ENCODE measurements around the gene FAM89B.

The FAM89B gene

GRCh38 chr11:65538915-65539743 is 33.2 kb upstream of the FAM89B start:
- no peaks in the 10 kb centered on the region for H4K20me1 ChIP-seq (ENCODE audit: insufficient read depth, low read length)
- no peaks in the 10 kb centered on the region for H3K9me2 ChIP-seq (replicated peaks; ENCODE audit: insufficient read depth, low read length)
- peaks cover 15% of the 10 kb centered on the region for H3K4me1 ChIP-seq (ENCODE audit: low read length)
- peak overlapping the region; percentile 86; the same call in 1 of the 2 replicates for H3K4me2 ChIP-seq (ENCODE audit: low read depth, low read length)
- no peaks in the 10 kb centered on the region for H3K9me3 ChIP-seq (replicated peaks; ENCODE audit: insufficient read depth, low read length)
- H3K79me2 ChIP-seq (ENCODE audit: low read length) = 0 out of 2 replicates have a peak, but pooled peaks cover 3% of the 10 kb centered on the region
- TF ChIP-seq EZH2phosphoT487 (IDR thresholded peaks at IDR 0.05; ENCODE audit: low read length) (no peak), EZH2 (optimal IDR thresholded peaks at IDR 0.05; ENCODE audit: low read depth, low read length) (no peak)
- TF ChIP-seq, protein P1, sequence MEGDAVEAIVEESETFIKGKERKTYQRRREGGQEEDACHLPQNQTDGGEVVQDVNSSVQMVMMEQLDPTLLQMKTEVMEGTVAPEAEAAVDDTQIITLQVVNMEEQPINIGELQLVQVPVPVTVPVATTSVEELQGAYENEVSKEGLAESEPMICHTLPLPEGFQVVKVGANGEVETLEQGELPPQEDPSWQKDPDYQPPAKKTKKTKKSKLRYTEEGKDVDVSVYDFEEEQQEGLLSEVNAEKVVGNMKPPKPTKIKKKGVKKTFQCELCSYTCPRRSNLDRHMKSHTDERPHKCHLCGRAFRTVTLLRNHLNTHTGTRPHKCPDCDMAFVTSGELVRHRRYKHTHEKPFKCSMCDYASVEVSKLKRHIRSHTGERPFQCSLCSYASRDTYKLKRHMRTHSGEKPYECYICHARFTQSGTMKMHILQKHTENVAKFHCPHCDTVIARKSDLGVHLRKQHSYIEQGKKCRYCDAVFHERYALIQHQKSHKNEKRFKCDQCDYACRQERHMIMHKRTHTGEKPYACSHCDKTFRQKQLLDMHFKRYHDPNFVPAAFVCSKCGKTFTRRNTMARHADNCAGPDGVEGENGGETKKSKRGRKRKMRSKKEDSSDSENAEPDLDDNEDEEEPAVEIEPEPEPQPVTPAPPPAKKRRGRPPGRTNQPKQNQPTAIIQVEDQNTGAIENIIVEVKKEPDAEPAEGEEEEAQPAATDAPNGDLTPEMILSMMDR (IDR thresholded peaks at IDR 0.05; ENCODE audit: low read length) = no peak
- H2AFZ ChIP-seq (ENCODE audit: low read length) = peak overlapping the region; percentile 51; the same call in 1 of the 2 replicates
- no peaks in the 10 kb centered on the region for H3K27me3 ChIP-seq (replicated peaks; ENCODE audit: insufficient read depth, low read length)
- peaks cover 27% of the 10 kb centered on the region for H3F3A ChIP-seq (ENCODE audit: insufficient read depth, low read length)
- H3K4me3 ChIP-seq (ENCODE audit: low read length) = peak overlapping the region; percentile 70
- H3K36me3 ChIP-seq (replicated peaks; ENCODE audit: insufficient read depth, low read length) = no peaks in the 10 kb centered on the region; the same call in 1 of the 2 replicates
- H3K9ac ChIP-seq (ENCODE audit: low read length) = no peak overlapping the region
- H3K27ac ChIP-seq (ENCODE audit: low read length) = peak overlapping the region; percentile 76; the same call in 1 of the 2 replicates
- DNase-seq = no peak

GRCh38 chr11:65539744-65540289 is 32.5 kb upstream of the FAM89B start:
- no peaks in the 10 kb centered on the region for H3K27me3 ChIP-seq (replicated peaks; ENCODE audit: insufficient read depth, low read length)
- peak overlapping the region; percentile 49 for H3K9ac ChIP-seq (ENCODE audit: low read length)
- peak overlapping the region; percentile 70 for H3K4me3 ChIP-seq (ENCODE audit: low read length)
- peaks cover 15% of the 10 kb centered on the region for H3K4me1 ChIP-seq (ENCODE audit: low read length)
- H4K20me1 ChIP-seq (ENCODE audit: insufficient read depth, low read length) = no peaks in the 10 kb centered on the region
- H3K9me3 ChIP-seq (replicated peaks; ENCODE audit: insufficient read depth, low read length) = no peaks in the 10 kb centered on the region
- H3K27ac ChIP-seq (ENCODE audit: low read length) = peak overlapping the region; percentile 76; the same call in 1 of the 2 replicates
- TF ChIP-seq EZH2 (optimal IDR thresholded peaks at IDR 0.05; ENCODE audit: low read depth, low read length) (no peak), EZH2phosphoT487 (IDR thresholded peaks at IDR 0.05; ENCODE audit: low read length) (no peak)
- TF ChIP-seq, protein P1 (IDR thresholded peaks at IDR 0.05; ENCODE audit: low read length) = no peak
- H3K79me2 ChIP-seq (ENCODE audit: low read length) = 0 out of 2 replicates have a peak, but pooled peaks cover 3% of the 10 kb centered on the region
- peak overlapping the region; percentile 51 for H2AFZ ChIP-seq (ENCODE audit: low read length)
- H3K9me2 ChIP-seq (replicated peaks; ENCODE audit: insufficient read depth, low read length) = no peaks in the 10 kb centered on the region
- no peaks in the 10 kb centered on the region; the same call in 1 of the 2 replicates for H3K36me3 ChIP-seq (replicated peaks; ENCODE audit: insufficient read depth, low read length)
- peaks cover 27% of the 10 kb centered on the region for H3F3A ChIP-seq (ENCODE audit: insufficient read depth, low read length)
- peak; percentile 89 for DNase-seq
- peak overlapping the region; percentile 86; the same call in 1 of the 2 replicates for H3K4me2 ChIP-seq (ENCODE audit: low read depth, low read length)

GRCh38 chr11:65540290-65541092 is 31.8 kb upstream of the FAM89B start:
- Histone ChIP-seq H3K4me3 (ENCODE audit: low read length) (peak overlapping the region; percentile 70), H3K4me1 (ENCODE audit: low read length) (peaks cover 15% of the 10 kb centered on the region), H3K27ac (ENCODE audit: low read length) (peak overlapping the region; percentile 76; the same call in 1 of the 2 replicates), H3K79me2 (ENCODE audit: low read length) (0 out of 2 replicates have a peak, but pooled peaks cover 3% of the 10 kb centered on the region), H3F3A (ENCODE audit: insufficient read depth, low read length) (peaks cover 27% of the 10 kb centered on the region), H4K20me1 (ENCODE audit: insufficient read depth, low read length) (no peaks in the 10 kb centered on the region), H3K36me3 (replicated peaks; ENCODE audit: insufficient read depth, low read length) (no peaks in the 10 kb centered on the region; the same call in 1 of the 2 replicates), H3K27me3 (replicated peaks; ENCODE audit: insufficient read depth, low read length) (no peaks in the 10 kb centered on the region), H3K9me2 (replicated peaks; ENCODE audit: insufficient read depth, low read length) (no peaks in the 10 kb centered on the region), H3K9me3 (replicated peaks; ENCODE audit: insufficient read depth, low read length) (no peaks in the 10 kb centered on the region), H3K9ac (ENCODE audit: low read length) (peak overlapping the region; percentile 56), H3K4me2 (ENCODE audit: low read depth, low read length) (peak overlapping the region; percentile 86), H2AFZ (ENCODE audit: low read length) (peak overlapping the region; percentile 77)
- TF ChIP-seq EZH2 (optimal IDR thresholded peaks at IDR 0.05; ENCODE audit: low read depth, low read length) = no peak
- no peak for TF ChIP-seq EZH2phosphoT487 (IDR thresholded peaks at IDR 0.05; ENCODE audit: low read length)
- TF ChIP-seq, protein P1 (IDR thresholded peaks at IDR 0.05; ENCODE audit: low read length) = peak; percentile 83
- DNase-seq = peak; percentile 90

All from MM.1S (cell line).